Transverse colon (tissue), 3 donors: Measurements from ENCODE around the gene GPD2.

Experiments used
- POLR2A ChIP-seq: fragments of 450-650 bp; IDR thresholded peaks from one replicate; pipeline ENCODE4 v1.6.1; 2016; ENCODE audit warnings: antibody characterized with exemption, mild to moderate bottlenecking, moderate library complexity
- POLR2AphosphoS5 ChIP-seq, 3 donors: sonication (generic); formaldehyde crosslinking; IDR thresholded peaks; one replicate each; pipeline ENCODE4 v1.6.1; 2016; ENCODE audit warnings: antibody characterized with exemption in 3 of 3

- TF ChIP-seq POLR2A (no peak), POLR2AphosphoS5 (IDR thresholded peaks at IDR 0.05) (no peak)
Observed at GRCh38 chr2:156563994-156564753, 128.0 kb downstream of the GPD2 start.
